Measurements from ENCODE around the gene NOTCH3.

Gene NOTCH3

DNA sequence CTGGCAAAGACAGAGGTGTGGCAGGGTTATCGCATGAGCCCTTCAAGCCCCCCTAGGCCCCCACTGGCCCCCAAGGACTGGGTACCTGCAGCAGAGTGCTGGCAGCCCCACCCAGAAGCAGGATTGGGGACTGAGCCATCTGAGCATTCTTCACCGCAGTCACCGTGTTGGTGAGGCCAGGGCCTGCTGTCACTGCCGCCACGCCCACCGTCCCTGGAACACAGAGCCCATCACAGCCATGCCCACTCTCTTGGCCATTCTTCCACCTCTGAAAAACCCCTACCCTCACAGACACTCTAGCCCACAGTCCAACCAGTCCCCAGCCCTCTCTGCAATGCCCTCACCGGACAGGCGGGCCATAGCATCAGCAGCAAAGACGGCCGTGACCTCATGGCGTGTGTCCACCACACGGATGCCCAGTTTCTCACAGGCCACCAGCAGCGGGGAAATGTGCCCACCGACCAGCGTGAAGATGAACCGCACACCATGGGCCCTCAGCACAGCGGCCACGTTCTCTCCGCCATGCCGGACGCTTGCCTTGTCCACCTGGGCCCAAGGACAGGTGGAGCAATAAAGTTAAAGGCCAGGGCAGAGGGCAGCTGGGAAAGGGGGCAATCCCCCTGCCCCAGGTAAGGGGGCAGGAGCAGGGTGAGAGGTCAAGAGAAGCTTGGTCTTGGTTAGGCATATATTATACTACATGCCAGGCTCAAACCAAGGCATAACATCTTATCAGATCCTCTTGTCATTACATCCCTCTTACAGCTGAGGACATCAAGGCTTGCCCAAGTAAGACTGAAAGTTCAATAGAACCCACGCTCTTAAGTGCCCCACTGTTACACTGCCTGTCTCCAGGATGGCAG, 77.5 kb downstream of the NOTCH3 start:
- TF ChIP-seq, protein P1, sequence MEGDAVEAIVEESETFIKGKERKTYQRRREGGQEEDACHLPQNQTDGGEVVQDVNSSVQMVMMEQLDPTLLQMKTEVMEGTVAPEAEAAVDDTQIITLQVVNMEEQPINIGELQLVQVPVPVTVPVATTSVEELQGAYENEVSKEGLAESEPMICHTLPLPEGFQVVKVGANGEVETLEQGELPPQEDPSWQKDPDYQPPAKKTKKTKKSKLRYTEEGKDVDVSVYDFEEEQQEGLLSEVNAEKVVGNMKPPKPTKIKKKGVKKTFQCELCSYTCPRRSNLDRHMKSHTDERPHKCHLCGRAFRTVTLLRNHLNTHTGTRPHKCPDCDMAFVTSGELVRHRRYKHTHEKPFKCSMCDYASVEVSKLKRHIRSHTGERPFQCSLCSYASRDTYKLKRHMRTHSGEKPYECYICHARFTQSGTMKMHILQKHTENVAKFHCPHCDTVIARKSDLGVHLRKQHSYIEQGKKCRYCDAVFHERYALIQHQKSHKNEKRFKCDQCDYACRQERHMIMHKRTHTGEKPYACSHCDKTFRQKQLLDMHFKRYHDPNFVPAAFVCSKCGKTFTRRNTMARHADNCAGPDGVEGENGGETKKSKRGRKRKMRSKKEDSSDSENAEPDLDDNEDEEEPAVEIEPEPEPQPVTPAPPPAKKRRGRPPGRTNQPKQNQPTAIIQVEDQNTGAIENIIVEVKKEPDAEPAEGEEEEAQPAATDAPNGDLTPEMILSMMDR (IDR thresholded peaks at IDR 0.05; ENCODE audit: low read length, missing control alignments) = no peak
- H3K4me3 ChIP-seq (replicated peaks; ENCODE audit: low read depth, low read length) = no peak overlapping the region

DNA sequence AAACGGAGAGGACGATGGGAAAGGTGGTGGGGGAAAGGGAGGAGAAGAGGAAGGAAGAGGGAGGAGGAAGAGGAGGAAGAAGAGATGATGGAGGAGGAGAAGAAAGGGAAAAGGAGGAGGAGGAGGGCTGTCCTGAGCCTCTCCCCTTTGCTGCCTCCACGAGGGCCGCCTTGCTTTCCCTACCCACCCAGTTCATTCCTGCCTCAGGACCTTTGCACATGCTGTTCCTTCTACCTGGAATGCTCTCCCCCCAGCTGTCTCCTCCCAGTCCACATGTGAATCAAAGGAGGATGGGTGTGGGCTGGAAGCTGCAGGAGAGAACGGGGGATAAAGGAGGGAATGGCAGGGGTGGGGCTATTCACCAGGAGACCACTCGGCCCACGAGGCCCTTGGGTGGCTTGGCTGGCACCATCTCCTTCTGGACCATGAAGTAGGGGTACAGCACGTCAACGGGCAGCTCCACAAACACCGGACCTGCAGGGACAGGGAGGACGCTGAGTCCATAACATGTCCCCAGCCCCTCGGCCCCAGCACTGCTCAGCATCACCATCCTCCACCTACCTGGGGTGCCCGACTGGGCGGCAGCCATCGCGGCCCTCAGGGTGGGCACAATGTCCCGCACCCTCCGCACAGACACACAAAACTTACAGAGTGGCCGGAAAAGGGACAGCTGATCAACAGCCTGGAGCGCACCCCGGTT, 78.3 kb downstream of the NOTCH3 start:
- no peak for DNase-seq (ENCODE audit: low read depth)
- H3K4me3 ChIP-seq (replicated peaks; ENCODE audit: low read depth, low read length) = no peak overlapping the region
- TF ChIP-seq, protein P1 (IDR thresholded peaks at IDR 0.05; ENCODE audit: low read length, missing control alignments) = no peak

More for the DNA sequence above, 77.5 kb downstream of the NOTCH3 start:
- no peak for DNase-seq (ENCODE audit: low read depth)

DNA sequence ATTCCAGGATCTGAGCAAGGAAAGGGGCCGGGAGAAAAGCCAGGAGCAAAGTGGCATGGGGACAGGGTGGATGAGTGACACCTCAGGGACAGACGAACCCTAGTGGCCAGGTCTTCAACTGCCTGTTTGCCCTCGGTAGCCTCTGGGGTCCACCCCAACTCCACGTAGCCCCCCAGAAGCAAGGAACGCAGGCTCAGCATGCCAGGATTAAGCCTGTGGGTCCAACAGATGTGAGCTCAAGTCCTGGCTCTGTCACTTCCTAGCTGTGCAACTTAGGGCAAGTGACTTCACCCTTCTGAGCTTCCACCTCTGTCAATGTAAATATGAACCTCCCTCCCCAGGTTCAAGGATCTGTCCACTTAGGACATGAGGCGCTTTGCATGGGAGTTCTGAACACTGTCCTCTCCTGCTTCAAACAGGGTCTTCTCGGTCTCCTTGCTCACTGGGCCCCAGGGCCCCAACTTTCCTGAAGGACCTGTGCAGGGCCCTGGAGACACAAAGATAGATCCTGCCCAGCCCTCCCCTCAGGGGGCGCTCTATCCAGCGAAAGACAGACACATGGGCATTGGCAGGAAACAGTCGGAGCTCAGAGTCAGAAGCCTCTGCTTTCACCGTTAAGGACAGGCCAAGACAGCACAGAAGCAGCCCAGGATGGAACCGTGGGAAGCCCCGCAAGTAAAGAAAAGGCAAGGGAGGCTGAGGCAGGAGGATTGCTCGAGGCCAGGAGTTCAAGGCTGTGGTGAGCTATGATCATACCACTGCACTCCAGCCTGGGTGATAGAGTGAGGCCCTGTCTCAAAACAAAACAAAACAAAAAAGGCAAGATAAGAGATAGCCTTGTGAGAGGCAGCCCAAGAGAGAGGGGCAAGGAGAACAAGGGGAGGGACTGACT, 80.4 kb downstream of the NOTCH3 start:
- no peak overlapping the region for H3K4me3 ChIP-seq (replicated peaks; ENCODE audit: low read depth, low read length)
- no peak for DNase-seq (ENCODE audit: low read depth)
- TF ChIP-seq, protein P1 (IDR thresholded peaks at IDR 0.05; ENCODE audit: low read length, missing control alignments) = no peak

DNA sequence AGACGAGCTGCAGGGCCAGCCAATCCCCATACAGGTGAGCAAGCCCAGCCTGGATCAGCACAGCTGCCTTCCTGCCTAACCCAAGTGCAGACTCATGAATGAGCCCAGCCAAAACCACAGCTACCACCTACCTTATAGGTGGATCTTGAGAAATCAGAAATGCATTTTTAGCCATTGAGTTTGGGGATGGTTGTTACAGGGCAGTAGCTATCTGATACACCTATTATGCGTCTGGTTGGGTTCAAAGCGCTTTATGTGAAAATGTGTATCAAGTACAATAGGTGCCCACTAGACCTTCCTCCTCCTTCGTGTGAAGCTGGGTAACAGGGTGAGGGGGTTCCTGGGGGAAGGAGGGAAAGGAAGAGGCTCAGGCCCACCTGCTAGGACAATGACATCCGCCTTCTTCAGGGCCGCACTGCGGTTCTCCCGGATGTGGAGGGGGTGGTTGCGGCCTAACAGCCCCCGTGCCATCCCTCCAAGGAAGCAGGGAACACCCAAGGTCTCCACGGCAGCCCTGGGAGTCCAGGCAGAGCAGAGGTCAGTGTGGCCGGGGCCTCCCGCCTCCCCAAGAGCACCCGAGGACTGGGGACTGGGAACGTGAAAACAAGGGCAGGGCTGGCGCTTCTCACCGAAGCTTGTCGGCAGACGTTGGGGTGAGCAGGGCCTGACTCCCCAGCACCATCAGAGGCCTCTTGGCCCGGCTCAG, 81.9 kb downstream of the NOTCH3 start:
- no peak for DNase-seq (ENCODE audit: low read depth)
- TF ChIP-seq, protein P1 (IDR thresholded peaks at IDR 0.05; ENCODE audit: low read length, missing control alignments) = no peak
- H3K4me3 ChIP-seq (replicated peaks; ENCODE audit: low read depth, low read length) = no peak overlapping the region

DNA sequence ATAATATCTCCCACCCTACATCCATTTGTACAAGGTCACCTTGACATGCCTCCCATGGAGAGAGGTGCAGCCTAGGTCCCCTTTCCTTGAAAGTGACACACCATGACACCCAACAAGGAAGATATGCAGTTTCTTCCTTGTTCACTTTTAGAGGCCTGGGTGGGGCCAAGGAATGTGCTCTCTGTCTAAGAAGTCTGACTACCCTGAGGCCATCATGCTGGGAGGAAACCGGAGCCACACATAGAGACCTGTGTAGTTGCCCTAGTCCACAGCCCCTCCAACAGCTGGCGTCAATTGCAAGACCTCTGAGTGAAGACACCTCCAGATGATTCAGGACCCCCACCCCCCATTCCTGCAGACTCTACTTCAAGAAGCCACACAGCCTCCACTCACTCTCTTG, 82.5 kb downstream of the NOTCH3 start:
- no peak overlapping the region for H3K4me3 ChIP-seq (replicated peaks; ENCODE audit: low read depth, low read length)
- TF ChIP-seq, protein P1 (IDR thresholded peaks at IDR 0.05; ENCODE audit: low read length, missing control alignments) = no peak
- DNase-seq (ENCODE audit: low read depth) = no peak

DNA sequence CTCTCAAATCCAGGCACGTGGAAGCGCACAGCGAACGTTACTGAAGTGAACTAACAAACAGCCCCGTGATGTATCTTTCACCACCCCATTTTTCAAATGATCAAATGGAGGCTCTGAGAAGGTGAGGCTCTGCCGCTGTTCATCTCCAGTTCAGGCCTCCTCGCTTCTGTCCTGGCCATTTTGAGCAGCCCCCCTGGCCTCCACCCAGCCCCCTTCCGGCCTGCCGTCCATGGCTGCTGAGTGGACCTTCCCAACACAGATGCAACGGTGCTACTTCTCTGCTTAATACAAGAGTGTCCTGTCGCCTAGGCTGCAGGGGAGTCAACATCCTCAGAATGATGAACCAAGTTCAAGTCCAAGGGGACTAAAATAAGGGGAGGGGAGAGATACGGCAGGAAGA, 83.9 kb downstream of the NOTCH3 start:
- TF ChIP-seq, protein P1 (IDR thresholded peaks at IDR 0.05; ENCODE audit: low read length, missing control alignments) = no peak
- no peak overlapping the region for H3K4me3 ChIP-seq (replicated peaks; ENCODE audit: low read depth, low read length)
- no peak for DNase-seq (ENCODE audit: low read depth)

Measured in fibroblast of pulmonary artery (primary cell).